C4-2B (cell line): ENCODE measurements around the gene MCCC1.

Experiments
- CTCF ChIP-seq: fragments of 450-650 bp; conservative IDR thresholded peaks from 2 replicates; pipeline ENCODE4 v1.5.1; 2017; ENCODE audit warnings: mild to moderate bottlenecking
- ZFX ChIP-seq: fragments of 450-650 bp; IDR thresholded peaks from 2 replicates; pipeline ENCODE4 v1.6.1; 2017

- no peak for TF ChIP-seq CTCF
- TF ChIP-seq ZFX: no peak
These were observed 32.0 kb upstream of the MCCC1 start for GRCh38 chr3:183131186-183131725.
